ENCODE measurements around the gene TJP1. TPM values are rescaled to one million over a fixed set of nuclear protein-coding genes. Genes with fewer than 3 reads are reported as not detected.
A peak's percentile ranks its signal among the peaks of the same experiment; 100 is the strongest.

The TJP1 gene
- total RNA-seq, 4 donors from 2014 or later, result 74.1 to 91.0 (median 81.0) TPM

DNA sequence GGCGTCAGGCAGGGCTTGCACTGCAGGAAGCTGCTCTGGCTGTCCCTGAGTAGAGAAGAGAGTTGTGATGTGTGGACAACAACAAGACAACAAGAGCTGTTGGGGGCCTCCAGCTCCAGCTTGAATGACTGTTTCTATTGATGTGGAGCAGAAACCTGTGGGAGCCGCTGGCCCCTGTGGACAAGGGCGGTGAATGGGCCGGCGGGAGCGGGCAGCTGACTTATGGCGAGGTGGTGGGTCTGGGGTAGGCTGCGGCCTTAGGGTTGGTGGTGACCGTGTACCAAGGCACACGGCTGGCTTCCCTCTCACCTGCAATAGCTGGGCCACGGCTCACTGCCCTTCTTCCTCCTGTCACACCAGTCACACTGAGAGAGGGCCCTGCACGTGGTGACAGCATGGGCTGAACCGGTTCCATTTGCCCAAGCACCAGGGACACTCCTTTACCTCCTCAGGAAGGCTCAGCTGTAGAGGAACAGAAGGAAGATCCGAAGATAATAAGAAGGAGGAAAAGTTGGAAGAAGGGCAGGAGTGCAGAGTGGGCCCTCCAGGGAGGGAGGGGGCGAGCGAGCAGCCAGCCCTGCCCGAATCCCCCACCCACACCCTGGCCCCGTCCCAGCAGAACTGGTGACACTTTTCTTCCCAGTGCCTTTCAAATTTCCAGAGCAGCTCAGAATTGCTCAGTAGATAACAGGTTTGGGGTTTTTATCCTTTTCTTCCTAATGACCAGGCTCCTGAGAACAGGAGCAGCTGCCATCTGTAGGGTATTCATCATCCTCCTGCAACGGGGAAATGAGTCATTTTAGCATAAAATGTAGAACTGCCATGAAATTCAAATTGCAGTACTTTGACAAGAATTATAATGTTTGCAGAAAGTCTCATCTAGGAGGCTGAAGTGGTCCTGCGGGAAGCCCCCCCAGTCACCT lies 136.9 kb downstream of the TJP1 start:
- DNase-seq (ENCODE audit: low spot score in 2 of 2), result no peak
- TF ChIP-seq EP300 (IDR thresholded peaks at IDR 0.05), result no peak
- no peak for TF ChIP-seq POLR2A (IDR thresholded peaks at IDR 0.05)
- TF ChIP-seq CTCF (IDR thresholded peaks at IDR 0.05), result no peak
- no peak for TF ChIP-seq POLR2AphosphoS5 (IDR thresholded peaks at IDR 0.05)
- Histone ChIP-seq H3K27me3 (no peaks in the 10 kb centered on the region), H3K9me3 (no peaks in the 10 kb centered on the region), H3K4me1 (peaks cover 16% of the 10 kb centered on the region), H3K4me3 (no peak overlapping the region), H3K36me3 (no peaks in the 10 kb centered on the region), H3K27ac (no peak overlapping the region)
- 61% methylated on average over 16 of the region's 20 CpGs for WGBS

DNA sequence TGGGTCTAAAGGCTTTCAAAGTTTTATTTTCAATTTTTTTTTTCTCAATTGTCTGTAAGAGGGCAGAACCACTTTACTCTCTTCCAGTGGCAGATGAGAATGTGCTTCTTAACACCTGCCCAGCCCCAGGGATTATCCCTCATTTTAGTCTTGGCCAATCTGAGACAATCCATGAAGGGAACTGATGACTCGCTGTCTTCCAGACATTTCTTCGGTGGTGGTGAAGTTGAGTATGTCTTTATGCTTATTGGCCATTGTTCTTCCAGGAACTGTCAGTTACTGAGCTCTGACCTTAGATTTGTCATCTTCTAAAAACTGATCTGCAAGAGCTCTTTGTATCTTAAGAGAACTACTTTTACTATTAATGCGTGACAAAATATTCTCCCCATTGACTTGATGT lies 139.5 kb downstream of the TJP1 start:
- no peak overlapping the region for H3K4me3 ChIP-seq
- 92% methylated on average over 3 of the region's 3 CpGs for WGBS
- TF ChIP-seq EP300 (IDR thresholded peaks at IDR 0.05), result no peak
- TF ChIP-seq CTCF (IDR thresholded peaks at IDR 0.05), result no peak
- no peak for TF ChIP-seq POLR2AphosphoS5 (IDR thresholded peaks at IDR 0.05)
- TF ChIP-seq POLR2A (IDR thresholded peaks at IDR 0.05), result no peak

DNA sequence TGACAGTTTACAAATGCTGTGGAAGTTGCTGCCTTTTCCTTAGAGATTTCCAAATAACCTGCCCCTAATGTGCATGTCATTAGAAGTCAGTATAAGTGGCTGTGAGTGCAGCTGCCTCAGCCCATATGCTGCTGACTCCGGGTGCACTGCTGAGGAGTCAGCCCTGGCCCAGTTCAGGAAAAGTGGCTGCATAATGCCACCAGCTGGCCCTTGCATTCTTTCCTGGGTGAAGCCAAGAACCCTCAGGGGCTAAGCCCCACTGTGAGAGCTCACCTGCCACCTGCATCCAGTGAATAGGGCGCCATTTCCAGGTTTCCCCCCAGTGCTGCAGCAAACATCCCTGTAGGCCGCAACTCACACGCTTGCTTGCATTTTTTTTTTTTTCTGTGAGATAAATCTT lies 139.9 kb downstream of the TJP1 start:
- 94% methylated on average over 3 of the region's 4 CpGs for WGBS
- Histone ChIP-seq H3K27ac (no peak overlapping the region), H3K4me1 (peaks cover 4% of the 10 kb centered on the region), H3K36me3 (no peaks in the 10 kb centered on the region), H3K27me3 (no peaks in the 10 kb centered on the region), H3K4me3 (no peak overlapping the region), H3K9me3 (no peaks in the 10 kb centered on the region)
- peak in 1 of 2 donors; percentile 22 for DNase-seq (ENCODE audit: low spot score in 2 of 2)
- TF ChIP-seq POLR2A (IDR thresholded peaks at IDR 0.05) (no peak), POLR2AphosphoS5 (IDR thresholded peaks at IDR 0.05) (no peak), EP300 (IDR thresholded peaks at IDR 0.05) (no peak), CTCF (IDR thresholded peaks at IDR 0.05) (no peak)

More for the DNA sequence above, 139.5 kb downstream of the TJP1 start:
- Histone ChIP-seq H3K36me3 (no peaks in the 10 kb centered on the region), H3K4me1 (peaks cover 8% of the 10 kb centered on the region), H3K27ac (no peak overlapping the region), H3K9me3 (no peaks in the 10 kb centered on the region), H3K27me3 (no peaks in the 10 kb centered on the region)
- no peak for DNase-seq (ENCODE audit: low spot score in 2 of 2)

DNA sequence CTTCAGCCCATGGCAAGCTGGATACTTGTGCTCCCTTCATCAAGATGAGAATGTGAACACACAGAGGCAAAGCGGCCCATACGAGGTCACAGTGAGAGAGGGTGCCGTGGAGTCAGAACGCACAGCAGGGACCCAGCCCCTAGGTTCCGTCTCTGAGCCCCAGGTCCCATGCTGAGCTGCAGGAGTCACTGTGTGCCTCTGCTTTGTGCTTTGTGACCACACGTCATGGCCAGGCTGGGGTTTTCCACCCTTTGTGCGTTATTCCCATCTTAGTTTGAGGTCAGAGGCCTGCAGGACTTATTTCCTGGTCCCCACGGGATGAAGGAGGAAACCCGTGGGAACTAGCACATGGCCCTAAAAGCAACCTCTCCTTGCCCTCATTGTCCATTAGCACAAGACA lies 140.3 kb downstream of the TJP1 start:
- no peaks in the 10 kb centered on the region for H3K9me3 ChIP-seq
- no peaks in the 10 kb centered on the region for H3K27me3 ChIP-seq
- 79% methylated on average over 9 of the region's 9 CpGs for WGBS
- DNase-seq (ENCODE audit: low spot score in 2 of 2), result no peak
- H3K27ac ChIP-seq, result no peak overlapping the region
- TF ChIP-seq POLR2A (IDR thresholded peaks at IDR 0.05) (no peak), CTCF (IDR thresholded peaks at IDR 0.05) (no peak), POLR2AphosphoS5 (IDR thresholded peaks at IDR 0.05) (no peak), EP300 (IDR thresholded peaks at IDR 0.05) (no peak)
- H3K4me3 ChIP-seq, result no peak overlapping the region
- peaks cover 2% of the 10 kb centered on the region for H3K4me1 ChIP-seq
- no peaks in the 10 kb centered on the region for H3K36me3 ChIP-seq

GRCh38 chr15:29681166-29681845 lies 141.0 kb downstream of the TJP1 start:
- TF ChIP-seq CTCF (IDR thresholded peaks at IDR 0.05), result no peak
- no peak for TF ChIP-seq POLR2AphosphoS5 (IDR thresholded peaks at IDR 0.05)
- no peak for TF ChIP-seq EP300 (IDR thresholded peaks at IDR 0.05)
- no peak for TF ChIP-seq POLR2A (IDR thresholded peaks at IDR 0.05)
- Histone ChIP-seq H3K27ac (no peak overlapping the region), H3K9me3 (no peaks in the 10 kb centered on the region), H3K36me3 (no peaks in the 10 kb centered on the region), H3K4me3 (no peak overlapping the region), H3K27me3 (no peaks in the 10 kb centered on the region), H3K4me1 (no peaks in the 10 kb centered on the region)
- DNase-seq (ENCODE audit: low spot score in 2 of 2), result peak in 1 of 2 donors; percentile 19
- 95% methylated on average over 11 of the region's 15 CpGs for WGBS

All from suprapubic skin (tissue), 4 donors.